ENCODE data around the gene SRGAP1. TPM values are rescaled to one million over a fixed set of nuclear protein-coding genes. Genes with fewer than 3 reads are reported as not detected.

The SRGAP1 gene
- total and polyA plus RNA-seq, 2 of the 8 experiments (the other 6 are each of a cell fraction or from before 2014, with no cell fraction given): 3.2 to 7.3 TPM

DNA sequence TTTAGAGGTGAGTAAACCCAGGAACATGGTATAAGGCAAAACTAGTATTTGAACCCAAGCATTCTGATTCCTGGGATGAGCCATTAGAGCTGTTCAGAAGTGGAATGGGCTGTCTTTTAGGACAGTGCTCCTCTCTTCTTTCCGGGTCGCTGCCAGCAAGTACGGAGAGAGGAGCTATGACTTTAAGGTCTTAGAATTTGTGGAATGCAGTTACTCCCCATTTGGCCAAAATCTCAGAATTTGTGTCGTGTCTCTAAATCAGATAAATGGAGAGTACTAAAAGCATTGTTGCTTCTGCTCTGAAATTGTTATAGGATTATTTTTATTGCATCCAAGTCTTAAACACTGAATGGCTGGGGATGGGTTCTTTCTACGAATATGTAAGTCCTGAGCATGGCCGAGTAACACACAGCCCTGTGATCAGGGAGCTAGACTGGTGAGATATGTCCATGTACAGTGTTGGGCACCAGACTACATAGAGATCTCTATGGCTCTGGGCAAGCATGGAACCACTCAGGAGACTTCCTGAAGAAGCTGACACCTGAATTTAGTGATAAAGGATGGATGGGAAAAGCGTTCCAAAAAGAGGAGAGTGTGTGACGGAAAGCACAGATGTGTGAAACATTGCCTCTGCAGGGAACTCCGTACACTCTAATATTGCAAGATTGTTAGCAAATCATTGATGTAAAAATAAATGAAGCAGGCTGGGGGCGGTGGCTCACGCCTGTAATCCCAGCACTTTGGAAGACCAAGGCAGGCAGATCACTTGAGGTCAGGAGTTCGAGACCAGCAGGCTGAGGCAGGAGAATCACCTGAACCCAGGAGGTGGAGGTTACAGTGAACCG is 184.7 kb downstream of the SRGAP1 start:
- Histone ChIP-seq H3K79me2 (ENCODE audit: control insufficient read depth in 1 of 2, insufficient read depth in 2 of 2, low read length in 2 of 2) (no peaks in the 10 kb centered on the region), H3K27me3 (replicated peaks in 1 of 4; ENCODE audit: control insufficient read depth in 3 of 4, extremely low read depth in 1 of 4, insufficient read depth in 3 of 4, low read length in 3 of 4) (no peaks in the 10 kb centered on the region), H3K4ac (replicated peaks; ENCODE audit: insufficient read length, low read depth, low read length) (no peak overlapping the region), H3K9me3 (ENCODE audit: insufficient read depth in 2 of 2, low read depth in 1 of 2, low read length in 1 of 2) (no peaks in the 10 kb centered on the region), H2BK120ac (replicated peaks; ENCODE audit: low read depth, low read length) (no peak overlapping the region), H2AK5ac (ENCODE audit: low read depth, low read length) (no peak overlapping the region), H2BK20ac (ENCODE audit: low read length) (no peak overlapping the region), H3K18ac (ENCODE audit: extremely low read depth, low read length) (no peak overlapping the region), H3K4me2 (ENCODE audit: insufficient read depth in 1 of 2, low read depth in 2 of 2, low read length in 2 of 2) (no peak overlapping the region), H3K4me3 (ENCODE audit: extremely low read depth in 1 of 4, insufficient read depth in 2 of 4, low read depth in 3 of 4, low read length in 4 of 4) (no peak overlapping the region), H2AFZ (ENCODE audit: low read length) (no peak overlapping the region), H2BK12ac (ENCODE audit: low read depth, low read length) (no peak overlapping the region), H4K5ac (ENCODE audit: insufficient read length, low read depth, low read length) (no peak overlapping the region), H2BK5ac (ENCODE audit: low read depth, low read length) (no peak overlapping the region), H3K36me3 (ENCODE audit: control insufficient read depth in 2 of 4, insufficient read depth in 4 of 4, low read length in 3 of 4) (no peaks in the 10 kb centered on the region), H4K91ac (replicated peaks; ENCODE audit: insufficient read length, low read length) (no peak overlapping the region), H3K56ac (replicated peaks; ENCODE audit: insufficient read length, low read depth, low read length) (no peak overlapping the region), H3K23me2 (ENCODE audit: low read depth, low read length) (no peaks in the 10 kb centered on the region), H3K23ac (ENCODE audit: insufficient read length) (no peak overlapping the region), H3K79me1 (ENCODE audit: low read depth, low read length) (no peaks in the 10 kb centered on the region), H3K27ac (ENCODE audit: low read depth, low read length) (no peak overlapping the region), H3K14ac (ENCODE audit: insufficient read length) (no peak overlapping the region), H4K8ac (ENCODE audit: extremely low read depth, insufficient read depth, low read length) (no peak overlapping the region), H2BK15ac (ENCODE audit: low read length) (no peak overlapping the region), H3K4me1 (replicated peaks in 1 of 4; ENCODE audit: control insufficient read depth in 3 of 4, insufficient read depth in 4 of 4, low read length in 3 of 4) (no peaks in the 10 kb centered on the region), H4K20me1 (replicated peaks in 1 of 2; ENCODE audit: control insufficient read depth in 1 of 2, insufficient read depth in 2 of 2, low read length in 2 of 2) (no peaks in the 10 kb centered on the region), H3K9ac (replicated peaks in 1 of 4; ENCODE audit: extremely low read depth in 1 of 4, low read depth in 3 of 4, low read length in 3 of 4) (no peak overlapping the region)
- ChIA-PET POLR2A (ENCODE audit: partially characterized antibody) (no interaction called here), CTCF (ENCODE audit: partially characterized antibody) (no interaction called here)
- DNase-seq (ENCODE audit: low read depth in 1 of 2, low spot score in 2 of 2): no peak
- no peak for TF ChIP-seq SP2 (IDR thresholded peaks at IDR 0.05; ENCODE audit: low read length)
- TF ChIP-seq NANOG (IDR thresholded peaks at IDR 0.05; ENCODE audit: insufficient read depth, low read depth, low read length, poor library complexity, severe bottlenecking): no peak
- TF ChIP-seq MAFK (IDR thresholded peaks at IDR 0.05; ENCODE audit: low read depth, low read length): no peak
- 84% methylated on average over 13 of the region's 13 CpGs; no CpG with 5 or more reads in 1 of the 2 experiments for WGBS, 2 experiments (ENCODE audit: extremely low coverage in 1 of 2, insufficient coverage in 1 of 2, insufficient read length in 1 of 2, insufficient replicate concordance in 2 of 2, low coverage in 1 of 2, low lambda C conversion rate in 2 of 2, missing lambda C conversion rate in 1 of 2)
- no peak for FAIRE-seq
